Duodenal mucosa (tissue), 2 donors: Measurements from ENCODE around the gene AKAP17A.

Experiments
- H3K27ac ChIP-seq: one replicate; pipeline ENCODE4 v1.7.0; 2013; ENCODE audit warnings: low read depth, low read length
- H3K27me3 ChIP-seq, 2 donors: one replicate each; pipeline ENCODE4 v1.7.0; 2013; ENCODE audit warnings: low read length in 2 of 2, control low read depth in 1 of 2; ENCODE audit not compliant: insufficient read depth in 2 of 2, control insufficient read depth in 1 of 2
- H3K36me3 ChIP-seq, 2 donors: one replicate each; pipeline ENCODE4 v1.7.0; 2013; ENCODE audit warnings: low read length in 2 of 2, control low read depth in 1 of 2; ENCODE audit not compliant: insufficient read depth in 2 of 2, control insufficient read depth in 1 of 2
- H3K4me1 ChIP-seq, 2 donors: one replicate each; pipeline ENCODE4 v1.7.0; 2013; ENCODE audit warnings: low read length in 2 of 2, control low read depth in 1 of 2; ENCODE audit not compliant: insufficient read depth in 2 of 2, control insufficient read depth in 1 of 2
- H3K4me3 ChIP-seq, 2 donors: one replicate each; pipeline ENCODE4 v1.7.0; 2013; ENCODE audit warnings: low read length in 2 of 2, low read depth in 1 of 2
- H3K9ac ChIP-seq, 2 donors: one replicate each; pipeline ENCODE4 v1.7.0; 2013; ENCODE audit warnings: low read length in 2 of 2, low read depth in 1 of 2
- H3K9me3 ChIP-seq, 2 donors: one replicate each; pipeline ENCODE4 v1.7.0; 2013; ENCODE audit warnings: low read length in 2 of 2, control low read depth in 1 of 2; ENCODE audit not compliant: control insufficient read depth in 1 of 2

Gene AKAP17A

GRCh38 chrX:1602299-1602698 lies 10.9 kb downstream of the AKAP17A start:
- H3K9ac ChIP-seq, result no peak overlapping the region
- no peaks in the 10 kb centered on the region for H3K9me3 ChIP-seq
- no peak overlapping the region for H3K4me3 ChIP-seq
- no peak overlapping the region for H3K27ac ChIP-seq
- H3K4me1 ChIP-seq, result no peaks in the 10 kb centered on the region
- no peaks in the 10 kb centered on the region for H3K27me3 ChIP-seq
- H3K36me3 ChIP-seq, result peaks cover 38 to 63% of the 10 kb centered on the region in 2 donors

DNA sequence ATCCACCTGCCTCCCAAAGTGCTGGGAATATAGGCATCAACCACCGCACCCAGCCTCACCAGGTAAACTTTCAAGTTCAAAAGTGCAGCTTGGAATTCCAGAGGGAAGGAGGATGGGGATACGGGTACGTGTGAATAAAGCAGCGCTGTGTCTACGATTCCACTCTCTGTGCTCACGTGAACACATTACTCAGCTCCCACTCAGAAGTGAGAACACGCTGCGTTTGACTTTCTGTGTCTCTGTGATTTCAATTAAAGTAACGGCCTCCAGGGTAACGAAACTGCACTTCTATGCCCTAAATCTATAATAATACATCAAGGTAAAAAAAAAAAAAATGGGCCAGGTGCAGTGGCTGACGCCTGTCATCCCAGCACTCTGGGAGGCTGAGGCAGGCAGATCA lies 15.1 kb downstream of the AKAP17A start:
- no peak overlapping the region for H3K4me3 ChIP-seq
- H3K27me3 ChIP-seq, result no peaks in the 10 kb centered on the region
- H3K9ac ChIP-seq, result no peak overlapping the region
- peaks cover 15 to 21% of the 10 kb centered on the region in 2 donors for H3K36me3 ChIP-seq
- H3K27ac ChIP-seq, result no peak overlapping the region
- no peaks in the 10 kb centered on the region for H3K4me1 ChIP-seq
- no peaks in the 10 kb centered on the region for H3K9me3 ChIP-seq

- no peak overlapping the region for H3K9ac ChIP-seq
- no peaks in the 10 kb centered on the region for H3K9me3 ChIP-seq
- no peaks in the 10 kb centered on the region for H3K4me1 ChIP-seq
- no peak overlapping the region for H3K27ac ChIP-seq
- H3K36me3 ChIP-seq, result no peaks in the 10 kb centered on the region
- H3K4me3 ChIP-seq, result no peak overlapping the region
- H3K27me3 ChIP-seq, result no peaks in the 10 kb centered on the region
Measured at GRCh38 chrX:1609311-1609710, 17.9 kb downstream of the AKAP17A start.

DNA sequence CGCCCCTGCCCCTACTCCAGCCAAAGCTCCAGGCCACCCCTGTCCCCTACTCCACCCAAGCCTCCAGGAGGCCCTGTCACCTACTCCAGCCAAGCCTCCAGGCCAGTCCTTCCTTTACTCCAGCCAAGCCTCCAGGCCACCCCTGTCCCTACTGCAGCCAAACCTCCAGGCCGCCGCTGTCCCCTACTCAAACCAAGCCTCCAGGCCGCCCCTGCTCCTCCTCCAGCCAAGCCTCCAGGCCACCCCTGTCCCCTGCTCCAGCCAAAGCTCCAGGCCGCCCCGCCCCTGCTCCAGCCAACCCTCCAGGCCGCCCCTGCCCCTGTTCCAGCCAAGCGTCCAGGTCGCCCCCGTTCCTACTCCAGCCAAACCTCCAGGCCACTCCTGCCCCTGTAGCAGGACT lies 18.4 kb downstream of the AKAP17A start:
- Histone ChIP-seq H3K4me1 (no peaks in the 10 kb centered on the region), H3K36me3 (no peaks in the 10 kb centered on the region), H3K27me3 (no peaks in the 10 kb centered on the region), H3K4me3 (no peak overlapping the region), H3K27ac (no peak overlapping the region), H3K9me3 (no peaks in the 10 kb centered on the region), H3K9ac (no peak overlapping the region)

DNA sequence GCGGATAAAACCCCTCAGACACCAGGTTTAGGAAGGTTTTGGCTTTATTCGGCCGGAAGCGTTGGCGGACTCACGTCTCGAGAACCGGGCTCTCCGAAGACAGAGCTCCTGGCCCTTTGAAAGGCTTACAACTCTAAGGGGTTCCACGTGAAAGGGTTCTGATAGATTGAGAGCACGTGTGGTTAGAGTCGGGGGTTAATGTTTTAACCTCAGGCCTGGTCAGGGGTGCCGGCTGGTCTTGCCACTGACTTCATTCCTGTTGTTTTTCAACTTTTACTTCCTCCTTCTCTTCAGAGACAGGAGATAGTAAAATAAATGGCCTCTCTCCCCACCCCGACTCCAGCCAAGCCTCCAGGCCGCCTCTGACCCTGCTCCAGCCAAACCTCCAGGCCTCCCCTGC lies 18.8 kb downstream of the AKAP17A start:
- Histone ChIP-seq H3K4me1 (no peaks in the 10 kb centered on the region), H3K4me3 (no peak overlapping the region), H3K9ac (no peak overlapping the region), H3K27me3 (no peaks in the 10 kb centered on the region), H3K9me3 (no peaks in the 10 kb centered on the region), H3K36me3 (no peaks in the 10 kb centered on the region), H3K27ac (no peak overlapping the region)

DNA sequence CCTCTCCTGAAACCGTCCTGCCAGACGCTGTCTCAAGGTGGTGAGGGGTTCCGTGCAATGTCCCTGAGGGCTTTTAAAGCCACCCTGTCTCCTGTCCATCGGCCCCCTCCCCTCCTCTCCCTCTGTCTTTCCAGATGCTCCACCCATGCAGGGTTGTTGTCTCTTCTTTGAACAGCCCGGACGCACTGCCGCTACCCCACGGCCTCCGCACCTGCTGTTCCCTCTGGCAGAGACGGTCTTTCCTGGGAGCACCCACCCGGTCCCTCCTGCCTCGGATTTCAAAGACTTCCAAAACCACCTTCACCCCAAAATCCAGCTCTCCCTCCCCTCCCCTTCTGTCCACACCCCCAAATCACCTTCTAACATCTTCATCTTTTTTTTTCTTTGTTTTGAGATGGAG lies 19.3 kb downstream of the AKAP17A start:
- Histone ChIP-seq H3K9me3 (no peaks in the 10 kb centered on the region), H3K36me3 (no peaks in the 10 kb centered on the region), H3K4me3 (no peak overlapping the region), H3K27ac (no peak overlapping the region), H3K4me1 (no peaks in the 10 kb centered on the region), H3K27me3 (no peaks in the 10 kb centered on the region), H3K9ac (no peak overlapping the region)

DNA sequence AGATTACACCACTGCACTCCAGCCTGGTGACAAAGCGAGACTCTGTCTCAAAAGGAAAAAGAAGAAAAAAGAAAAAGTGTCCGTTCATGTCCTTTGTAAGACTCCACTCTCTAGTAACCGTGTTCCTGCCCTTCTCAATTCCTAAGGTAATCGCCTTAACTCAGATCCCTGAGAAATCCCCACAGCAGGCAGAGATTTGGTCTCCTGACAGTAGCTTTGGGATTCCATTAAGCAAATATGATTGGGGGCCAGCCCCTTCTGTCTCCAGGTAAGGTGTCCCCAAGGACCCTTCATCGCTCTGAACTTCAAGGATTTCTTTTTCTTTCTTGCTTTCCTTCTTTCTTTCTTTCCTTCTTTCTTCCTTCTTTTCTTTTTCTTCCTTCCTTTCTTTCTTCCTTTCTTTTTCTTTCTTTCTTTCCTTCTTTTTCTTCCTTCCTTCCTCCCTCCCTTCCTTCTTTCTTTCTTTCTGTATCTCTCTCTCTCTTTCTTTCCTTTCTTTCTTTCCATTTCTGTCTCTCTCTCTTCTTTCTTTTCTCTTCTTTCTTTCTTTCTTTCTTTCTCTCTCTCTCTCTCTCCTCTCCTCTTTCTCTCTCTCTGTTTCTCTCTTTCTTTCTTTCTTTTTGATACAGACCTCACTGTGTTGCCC lies 21.4 kb downstream of the AKAP17A start:
- Histone ChIP-seq H3K4me1 (no peaks in the 10 kb centered on the region), H3K4me3 (no peak overlapping the region), H3K27ac (no peak overlapping the region), H3K9ac (no peak overlapping the region), H3K27me3 (no peaks in the 10 kb centered on the region), H3K36me3 (no peaks in the 10 kb centered on the region), H3K9me3 (no peaks in the 10 kb centered on the region)

DNA sequence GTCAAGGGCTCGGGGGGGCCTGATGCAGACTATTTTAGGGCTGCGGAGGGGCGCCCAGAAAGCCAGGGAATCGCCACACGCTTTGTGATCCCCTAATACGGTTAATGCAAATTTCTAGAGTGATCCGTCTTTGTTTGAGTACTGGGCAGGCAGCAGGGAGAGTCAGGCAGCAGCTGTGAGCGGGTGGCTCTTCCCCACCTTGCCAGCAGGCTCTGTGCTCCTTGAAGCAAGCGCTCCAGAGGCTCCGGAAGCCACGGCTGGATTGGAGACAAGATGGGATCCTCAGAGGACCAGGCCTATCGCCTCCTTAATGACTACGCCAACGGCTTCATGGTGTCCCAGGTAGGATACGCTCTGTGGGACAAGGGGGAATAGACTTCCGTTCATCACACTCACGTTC lies 23.5 kb downstream of the AKAP17A start, which contains the start of gene ASMT:
Gene ASMT (plus strand): TSS at position 133 of the 400 bp plus-strand sequence. CDS start 141 bp downstream, at position 274.
- Histone ChIP-seq H3K9me3 (no peaks in the 10 kb centered on the region), H3K36me3 (no peaks in the 10 kb centered on the region), H3K27ac (no peak within 1 kb of the TSS), H3K9ac (no peak within 1 kb of the TSS), H3K27me3 (no peaks in the 10 kb centered on the region), H3K4me3 (no peak within 1 kb of the TSS), H3K4me1 (no peaks in the 10 kb centered on the region)

GRCh38 chrX:1618689-1619088 lies 27.3 kb downstream of the AKAP17A start:
- H3K9ac ChIP-seq, result no peak overlapping the region
- no peak overlapping the region for H3K4me3 ChIP-seq
- H3K36me3 ChIP-seq, result no peaks in the 10 kb centered on the region
- H3K9me3 ChIP-seq, result no peaks in the 10 kb centered on the region
- no peak overlapping the region for H3K27ac ChIP-seq
- no peaks in the 10 kb centered on the region for H3K27me3 ChIP-seq
- H3K4me1 ChIP-seq, result no peaks in the 10 kb centered on the region

DNA sequence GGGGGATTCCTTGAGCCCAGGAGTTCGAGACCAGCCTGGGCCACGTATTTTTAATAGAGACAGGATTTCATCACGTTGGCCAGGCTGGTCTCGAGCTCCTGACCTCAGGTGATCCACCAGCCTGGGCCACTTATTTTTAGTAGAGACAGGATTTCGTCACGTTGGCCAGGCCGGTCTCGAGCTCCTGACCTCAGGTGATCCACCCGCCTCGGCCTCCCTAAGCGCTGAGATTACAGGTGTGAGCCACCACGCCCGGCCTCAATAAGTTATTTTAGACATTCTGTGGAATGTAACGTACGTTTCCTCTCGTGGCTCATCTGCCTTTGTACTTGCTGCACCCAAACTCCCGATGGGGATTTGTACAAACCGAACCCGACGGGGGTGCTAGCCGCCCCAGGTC lies 32.3 kb downstream of the AKAP17A start:
- no peak overlapping the region for H3K4me3 ChIP-seq
- H3K27me3 ChIP-seq, result no peaks in the 10 kb centered on the region
- no peak overlapping the region for H3K27ac ChIP-seq
- no peak overlapping the region for H3K9ac ChIP-seq
- no peaks in the 10 kb centered on the region for H3K4me1 ChIP-seq
- H3K9me3 ChIP-seq, result no peaks in the 10 kb centered on the region
- H3K36me3 ChIP-seq, result no peaks in the 10 kb centered on the region
